HG03460 (cell line): ENCODE measurements around the gene ZNF236.
"Not testable (repeated sequence)": the region's sequence is repeated elsewhere in the genome, so short reads cannot be mapped to it uniquely, and the experiment has no call there.

ENCODE experiments used
- ATAC-seq: cut with Tn5 transposase; IDR thresholded peaks from one replicate; pipeline ENCODE4 v1.9.1; 2021; ENCODE audit not compliant: unreplicated experiment

ZNF236 gene

DNA sequence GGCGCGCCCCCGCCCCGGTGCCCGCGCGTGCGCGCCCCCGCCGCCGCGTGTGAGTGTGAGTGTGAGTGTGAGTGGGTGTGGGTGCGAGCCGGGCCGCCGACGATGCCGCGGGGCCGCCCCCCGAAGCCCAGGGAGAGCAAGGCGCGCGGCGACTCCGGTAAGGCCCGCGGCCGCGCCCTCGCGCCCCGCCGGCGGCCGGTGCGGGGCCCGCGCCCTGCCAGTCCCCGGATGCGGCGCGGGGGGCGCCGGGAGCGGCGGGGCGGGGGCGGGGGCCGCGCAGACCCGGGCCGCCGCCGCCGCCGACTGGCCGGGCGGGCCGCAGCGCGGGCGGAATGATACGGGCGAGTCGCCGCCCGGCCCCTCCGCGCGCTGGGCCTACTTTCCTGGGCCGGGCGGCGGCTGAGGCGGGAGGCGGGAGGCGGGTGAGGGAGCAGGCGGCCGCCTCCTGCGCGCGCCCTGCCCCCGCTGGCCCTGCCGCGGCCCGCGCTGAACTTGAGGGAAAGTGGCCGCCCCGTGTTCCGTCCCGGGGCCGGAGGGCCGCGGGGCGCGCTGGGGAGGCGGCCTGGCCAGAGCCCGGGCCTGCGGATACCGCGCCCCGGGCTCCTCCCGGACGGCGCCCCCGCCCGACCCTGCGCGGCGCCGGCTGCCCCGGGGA, at the start of gene ZNF236:
Gene ZNF236, plus strand, starts transcription at position 52 of the 655 bp plus-strand sequence. Its CDS starts 51 bp downstream, at position 103.
- ATAC-seq: peak; percentile 34

GRCh38 chr18:76772665-76773064, 49.7 kb upstream of the ZNF236 start:
- ATAC-seq: no peak

DNA sequence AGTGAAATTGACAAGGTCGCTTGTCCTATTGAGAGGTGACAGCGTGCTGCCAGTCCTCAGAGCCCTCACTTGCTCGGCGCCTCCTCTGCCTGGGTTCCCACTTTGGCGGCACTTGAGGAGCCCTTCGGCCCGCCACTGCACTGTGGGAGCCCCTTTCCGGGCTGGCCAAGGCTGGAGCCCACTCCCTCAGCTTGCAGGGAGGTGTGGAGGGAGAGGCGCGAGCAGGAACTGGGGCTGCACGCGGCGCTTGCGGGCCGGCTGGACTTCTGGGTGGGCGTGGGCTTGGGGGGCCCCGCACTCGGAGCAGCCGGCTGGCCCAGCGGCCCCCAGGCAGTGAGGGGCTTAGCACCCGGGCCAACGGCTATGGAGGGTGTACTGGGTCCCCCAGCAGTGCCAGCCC, 45.3 kb upstream of the ZNF236 start:
- ATAC-seq: not testable (repeated sequence)

GRCh38 chr18:76783786-76784484, 38.4 kb upstream of the ZNF236 start:
- ATAC-seq: no peak

GRCh38 chr18:76785872-76786271, 36.5 kb upstream of the ZNF236 start:
- ATAC-seq: no peak

GRCh38 chr18:76788571-76789317, 33.6 kb upstream of the ZNF236 start:
- no peak for ATAC-seq

DNA sequence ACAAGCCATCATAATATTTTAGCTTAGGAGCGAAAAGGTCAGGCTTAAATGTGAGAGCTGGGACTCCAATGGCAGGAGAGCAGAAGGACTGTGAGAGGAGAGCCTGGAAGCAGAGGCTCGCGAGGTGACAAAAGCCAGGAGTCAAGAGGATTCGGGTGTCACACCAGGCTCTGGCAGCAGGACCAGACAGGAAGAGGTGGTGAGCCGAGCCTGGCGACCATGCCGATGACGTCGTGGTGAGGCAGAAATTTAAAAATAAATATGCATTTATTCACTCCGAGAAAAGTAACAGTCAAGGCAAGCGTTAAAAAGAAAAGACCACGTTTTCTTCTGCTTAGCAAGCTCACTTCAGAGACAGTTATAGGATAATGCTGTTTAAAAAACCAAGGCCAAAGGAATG, 31.3 kb upstream of the ZNF236 start:
- no peak for ATAC-seq

DNA sequence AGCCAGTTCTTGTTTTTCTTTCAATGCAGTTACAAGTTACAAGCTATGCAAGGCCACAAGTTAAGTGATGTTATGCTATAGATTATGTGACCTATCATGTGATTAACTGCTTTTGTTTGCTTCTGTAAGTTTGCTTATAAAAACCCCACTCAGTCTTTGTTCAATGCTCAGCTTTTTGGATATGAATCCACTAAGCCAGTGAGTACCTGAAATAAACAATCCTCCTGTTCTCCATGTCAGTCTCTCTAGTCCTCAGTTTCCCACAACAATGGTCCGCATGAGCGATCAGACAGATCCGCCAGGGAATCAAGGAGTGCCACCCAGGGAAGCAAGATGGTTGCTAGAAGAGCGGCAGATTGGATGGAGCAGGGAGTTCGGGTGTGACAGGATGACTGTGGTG, 30.7 kb upstream of the ZNF236 start:
- no peak for ATAC-seq

GRCh38 chr18:76794326-76794725, 28.0 kb upstream of the ZNF236 start:
- ATAC-seq: no peak

- peak; percentile 98 for ATAC-seq
Observed at GRCh38 chr18:76801567-76802505, 20.5 kb upstream of the ZNF236 start.

GRCh38 chr18:76803413-76803812, 18.9 kb upstream of the ZNF236 start:
- ATAC-seq: no peak

DNA sequence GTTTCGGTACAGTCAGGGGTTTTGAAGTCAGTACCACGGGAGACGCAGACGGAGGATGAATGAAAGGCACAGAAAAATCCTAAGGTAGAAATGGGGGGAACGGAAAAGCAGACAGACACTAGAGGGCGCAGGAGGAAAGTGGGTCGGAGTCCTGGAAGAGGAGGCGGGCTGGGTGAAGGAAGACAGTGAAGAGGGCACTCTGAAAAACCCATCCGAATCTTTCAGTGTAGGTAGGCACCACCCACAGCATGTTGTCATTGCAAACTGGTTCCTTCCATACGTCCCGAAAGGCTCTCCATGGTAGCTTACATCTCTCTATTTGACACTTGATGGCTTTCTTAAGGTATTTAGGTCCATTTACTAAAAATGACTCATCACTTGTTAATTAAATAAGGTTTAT, 18.5 kb upstream of the ZNF236 start:
- no peak for ATAC-seq

- no peak for ATAC-seq
Observed at GRCh38 chr18:76805221-76805620, 17.1 kb upstream of the ZNF236 start.

DNA sequence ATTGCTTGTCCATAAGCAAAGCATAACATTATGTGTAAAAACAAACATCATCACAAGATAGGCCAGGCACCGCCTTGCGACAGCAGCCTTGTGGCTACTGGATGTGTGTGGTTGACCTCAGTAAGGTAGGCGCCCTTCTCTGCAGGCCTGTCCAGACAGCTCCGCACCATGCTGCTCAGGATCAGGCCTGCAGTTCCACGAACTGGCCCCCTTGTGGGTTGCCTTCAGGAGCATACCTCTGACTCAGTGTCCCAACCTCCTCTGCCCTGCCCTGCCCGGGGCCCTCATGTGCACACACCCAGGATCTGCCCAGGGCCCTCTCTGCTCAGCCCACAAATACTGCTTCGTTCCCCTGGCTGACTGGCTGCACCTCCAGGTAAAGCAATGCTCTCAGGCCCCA, 16.1 kb upstream of the ZNF236 start:
- ATAC-seq: no peak

DNA sequence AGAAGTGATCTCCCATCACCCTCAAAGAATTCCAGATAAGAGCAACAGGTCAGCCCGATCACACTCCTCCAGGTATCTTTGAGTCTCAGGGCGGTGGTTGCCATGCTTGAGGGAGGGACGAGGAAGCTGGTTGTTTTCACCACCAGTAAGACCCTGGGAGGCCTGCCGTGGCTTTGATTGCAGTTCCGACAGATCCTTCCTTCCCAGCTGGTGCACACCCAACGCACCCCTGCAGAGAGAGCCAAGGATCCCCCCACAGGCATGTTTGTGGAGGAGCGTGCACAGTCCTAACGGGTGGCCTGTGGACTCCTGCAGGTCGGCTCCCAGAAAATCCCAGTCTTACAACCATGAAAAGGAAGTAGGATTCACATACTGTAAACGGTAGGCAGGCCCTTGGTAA, 13.8 kb upstream of the ZNF236 start:
- ATAC-seq: no peak

GRCh38 chr18:76811530-76811929, 10.8 kb upstream of the ZNF236 start:
- peak; percentile 49 for ATAC-seq

DNA sequence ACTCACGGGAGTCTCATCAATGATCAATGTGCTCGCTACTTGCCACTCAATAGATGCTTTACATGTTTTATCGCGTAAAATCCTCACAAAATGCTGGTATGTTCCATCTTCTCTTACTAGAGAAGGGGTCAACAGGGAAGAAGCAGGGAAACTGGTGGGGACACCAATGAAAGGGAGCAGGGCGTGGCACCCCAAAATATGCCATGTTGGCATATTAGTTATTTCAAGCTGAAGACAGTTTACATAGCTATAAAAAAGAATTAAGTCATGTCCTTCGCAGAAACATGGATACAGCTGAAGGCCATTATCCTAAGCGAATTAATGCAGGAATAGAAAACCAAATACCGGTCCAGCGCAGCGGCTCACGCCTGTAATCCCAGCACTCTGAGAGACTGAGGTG, 8.1 kb upstream of the ZNF236 start:
- ATAC-seq: no peak

- no peak for ATAC-seq
Observed at GRCh38 chr18:76816127-76816526, 6.2 kb upstream of the ZNF236 start.

GRCh38 chr18:76817888-76818611, 4.3 kb upstream of the ZNF236 start:
- ATAC-seq: no peak

GRCh38 chr18:76819411-76820136, 2.8 kb upstream of the ZNF236 start:
- no peak for ATAC-seq
